DMS153 treated with DMSO at 0.1 percent for 48 hours (cell line): ENCODE measurements around the gene FOXP2.

Source experiments
- DNase-seq: peaks from one replicate; lab custom pipeline; 2025; ENCODE audit not compliant: unreplicated experiment; lab: John Stamatoyannopoulos, UW

The FOXP2 gene

DNA sequence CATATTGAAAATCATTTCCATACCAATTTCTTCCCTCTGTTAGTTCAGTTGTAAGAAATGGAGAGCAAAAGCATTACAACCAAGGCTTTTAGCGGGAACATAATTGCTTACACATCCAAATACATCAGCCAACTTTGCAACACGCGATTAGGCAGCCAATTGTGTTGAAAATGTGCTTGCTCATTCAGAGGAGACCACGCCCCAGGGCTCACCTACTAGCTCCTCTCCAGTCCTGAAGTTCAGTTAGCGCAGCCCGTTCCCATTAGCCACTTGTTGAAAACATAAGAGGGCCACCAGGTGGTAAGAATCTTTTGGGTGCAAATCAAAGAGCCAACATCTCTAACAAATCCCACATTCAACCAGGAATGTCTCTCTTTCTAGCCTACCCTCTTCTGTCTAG is 294.0 kb downstream of the FOXP2 start:
- DNase-seq = no peak

DNA sequence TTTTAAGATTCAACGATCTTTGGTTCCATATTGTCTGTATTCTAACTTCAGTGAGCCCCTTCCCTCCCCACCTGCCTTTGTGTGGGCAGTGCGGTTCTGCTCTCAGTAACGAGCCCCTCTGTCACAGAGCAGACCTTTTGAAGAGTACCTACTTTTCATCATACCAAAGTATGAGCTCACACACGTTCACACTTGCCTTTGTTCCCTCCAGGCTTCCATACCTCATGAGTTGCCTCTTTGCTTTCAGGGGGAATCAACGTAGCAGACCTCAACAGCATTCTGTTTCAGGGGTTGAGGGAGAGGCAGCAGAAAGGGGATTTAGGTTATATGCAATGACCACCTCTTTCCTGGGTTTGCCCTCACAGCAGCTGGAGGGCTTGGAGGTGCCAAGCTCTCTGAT is 295.9 kb downstream of the FOXP2 start:
- DNase-seq = no peak

GRCh38 chr7:114711241-114711640 is 296.6 kb downstream of the FOXP2 start:
- no peak for DNase-seq

GRCh38 chr7:114715907-114716306 is 301.3 kb downstream of the FOXP2 start:
- DNase-seq = no peak

GRCh38 chr7:114718861-114719260 is 304.2 kb downstream of the FOXP2 start:
- DNase-seq = no peak

DNA sequence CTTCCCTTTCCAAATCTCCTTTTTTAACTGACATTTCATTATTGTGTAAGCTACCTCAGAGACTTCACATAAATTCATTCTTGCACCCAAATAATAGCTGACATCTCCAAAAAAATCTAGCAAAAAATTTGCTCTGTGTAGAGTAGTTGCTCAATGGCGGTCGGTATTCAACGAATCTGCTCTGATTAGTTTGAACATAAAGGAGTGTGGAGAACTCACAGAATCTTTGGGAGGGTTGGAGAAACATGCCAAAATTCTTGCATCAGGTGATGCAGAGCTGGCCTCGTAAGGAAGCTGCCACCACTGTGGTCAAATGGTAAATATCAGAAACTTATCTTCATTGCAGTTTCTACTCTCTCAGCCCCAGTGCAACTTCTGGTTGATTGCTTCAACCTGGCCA is 306.1 kb downstream of the FOXP2 start:
- no peak for DNase-seq

DNA sequence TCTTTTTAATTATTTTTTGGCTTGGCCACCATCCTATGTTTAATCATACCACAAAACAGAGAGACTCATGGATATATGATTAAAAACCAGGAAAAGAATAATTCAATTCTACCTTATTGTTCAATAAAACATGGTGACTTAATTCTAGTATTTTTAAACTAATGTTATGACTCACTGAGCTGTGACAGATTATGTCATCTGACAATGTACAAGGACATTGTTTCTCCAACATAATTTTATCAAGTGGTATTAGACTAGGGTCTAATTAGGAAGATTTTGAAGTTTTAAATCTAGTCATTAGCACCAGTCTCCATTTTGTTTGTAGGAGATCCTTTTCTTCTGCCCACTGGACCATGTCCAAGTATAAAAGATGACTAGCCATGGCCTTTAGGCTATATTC is 307.9 kb downstream of the FOXP2 start:
- no peak for DNase-seq

DNA sequence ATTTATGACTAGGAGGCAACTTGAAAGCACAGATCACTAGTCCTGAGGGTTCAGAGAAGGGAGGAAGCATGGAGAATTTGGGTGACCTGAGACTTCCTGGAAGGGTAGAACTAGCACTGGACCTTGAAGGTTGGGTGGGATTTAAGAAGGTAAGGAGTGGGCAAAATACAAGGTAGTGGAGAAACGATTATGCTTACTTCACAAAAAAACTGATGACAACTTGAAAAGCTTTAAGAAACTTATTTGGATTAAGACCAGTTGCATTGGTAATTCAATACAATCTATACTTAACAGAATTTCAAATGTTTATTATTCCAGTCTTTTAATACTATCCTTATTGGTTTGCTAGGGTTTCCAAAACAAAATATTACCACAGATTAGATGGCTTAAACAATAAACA is 308.7 kb downstream of the FOXP2 start:
- DNase-seq = no peak

GRCh38 chr7:114740095-114740494 is 325.5 kb downstream of the FOXP2 start:
- no peak for DNase-seq

DNA sequence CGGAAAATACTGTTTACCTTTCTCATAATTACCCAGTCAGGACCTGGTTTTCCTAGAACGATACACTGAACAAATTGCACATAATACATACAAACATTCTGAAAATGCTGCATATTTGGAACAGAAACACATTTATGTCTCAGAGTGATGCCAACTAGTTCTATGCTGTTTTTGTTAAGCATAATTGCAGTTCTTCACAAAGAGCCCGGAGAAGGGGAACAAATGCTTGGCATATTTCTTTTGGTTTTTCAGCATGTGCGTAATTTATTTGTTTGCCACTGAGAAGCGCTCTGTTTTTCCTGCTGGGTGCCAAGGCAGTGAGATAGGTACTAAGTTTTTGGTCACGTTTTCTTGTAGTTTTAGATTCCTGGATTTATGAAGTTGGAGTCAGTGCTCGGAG is 326.3 kb downstream of the FOXP2 start:
- DNase-seq = no peak

DNA sequence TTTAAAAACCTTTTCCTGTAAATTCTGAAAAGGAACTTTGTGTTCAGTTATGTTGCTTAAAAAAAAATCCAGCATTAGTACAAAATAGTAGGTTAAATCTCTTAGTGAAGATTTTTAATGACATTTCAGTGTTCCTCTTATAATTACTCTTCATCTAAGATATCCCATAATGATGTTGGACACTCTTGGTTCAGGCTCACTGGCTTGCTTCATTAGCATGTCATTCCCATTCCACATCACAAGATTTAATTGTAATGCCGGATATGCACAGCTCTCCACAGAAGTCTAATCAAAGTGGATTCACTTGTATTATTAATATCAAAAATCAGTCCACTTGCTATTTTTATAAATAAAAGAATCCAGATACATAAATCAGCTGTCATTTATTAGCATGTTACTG is 327.3 kb downstream of the FOXP2 start:
- no peak for DNase-seq
